ENCODE results near the gene GPR31. TPM values are rescaled to one million over a fixed set of nuclear protein-coding genes. Genes with fewer than 3 reads are reported as not detected.
"Not testable (repeated sequence)": the region's sequence is repeated elsewhere in the genome, so short reads cannot be mapped to it uniquely, and the experiment has no call there.

Gene GPR31, protein sequence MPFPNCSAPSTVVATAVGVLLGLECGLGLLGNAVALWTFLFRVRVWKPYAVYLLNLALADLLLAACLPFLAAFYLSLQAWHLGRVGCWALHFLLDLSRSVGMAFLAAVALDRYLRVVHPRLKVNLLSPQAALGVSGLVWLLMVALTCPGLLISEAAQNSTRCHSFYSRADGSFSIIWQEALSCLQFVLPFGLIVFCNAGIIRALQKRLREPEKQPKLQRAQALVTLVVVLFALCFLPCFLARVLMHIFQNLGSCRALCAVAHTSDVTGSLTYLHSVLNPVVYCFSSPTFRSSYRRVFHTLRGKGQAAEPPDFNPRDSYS
- total RNA-seq (under 1 TPM in 1 of 5 donors, not detected in 4; 0.18 TPM), polyA plus RNA-seq (not detected)
- long read RNA-seq, donor 1 = 0 reads
- long read RNA-seq, donor 2 = 0 reads
- long read RNA-seq, donor 3 = 0 reads
- long read RNA-seq, donor 4 = 0 reads
- long read RNA-seq, donor 5, partial matches to known transcripts = 0 of 1 reads
- long read RNA-seq, donor 5, other reads (novel, unspliced or antisense) = 0 of 1 reads
- long read RNA-seq, donor 6 = 0 reads
- long read RNA-seq, donor 7 = 0 reads
- long read RNA-seq, donor 8 = 0 reads
- long read RNA-seq, donor 9 = 0 reads
- long read RNA-seq, donor 10 = 0 reads

DNA sequence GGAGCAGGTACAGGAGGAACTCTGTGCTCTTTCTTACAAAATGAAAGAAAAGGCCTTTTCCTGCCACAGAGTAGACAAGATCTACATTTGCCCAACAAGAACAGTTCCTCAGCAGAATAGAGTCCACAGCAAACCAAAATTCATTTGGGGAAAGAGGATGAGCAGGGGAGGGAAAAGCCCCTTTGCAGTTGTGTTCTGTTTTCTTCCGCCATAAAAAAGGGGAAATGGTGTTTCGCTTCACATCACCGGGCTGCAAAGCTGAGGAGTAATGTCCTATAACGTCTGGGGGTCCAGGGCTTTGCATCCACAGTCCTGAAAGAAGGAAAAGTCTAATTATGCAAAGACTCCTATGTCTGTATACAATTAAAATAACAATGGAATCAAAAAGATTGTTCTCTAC lies at the start of gene GPR31:
Gene GPR31 (minus strand): TSS at position 118 of the 400 bp plus-strand sequence. CDS start 149 bp downstream, outside the sequence.
- TF ChIP-seq POLR2A (IDR thresholded peaks at IDR 0.05) (no peak), CTCF (IDR thresholded peaks at IDR 0.05) (no peak), POLR2AphosphoS5 (IDR thresholded peaks at IDR 0.05) (no peak)
- Histone ChIP-seq H3K4me3 (no peak within 1 kb of the TSS), H3K4me1 (no peaks in the 10 kb centered on the region), H3K27me3 (no peaks in the 10 kb centered on the region), H3K9me3 (no peaks in the 10 kb centered on the region), H3K36me3 (no peaks in the 10 kb centered on the region), H3K27ac (no peak within 1 kb of the TSS)
- intact Hi-C loops (cut with DNase I; ENCODE audit: low total_unique reads) = no loop called here
- no peak for DNase-seq
- 78 to 90% (median 85%) methylated on average over 4 of the region's 4 CpGs for WGBS, 5 donors

DNA sequence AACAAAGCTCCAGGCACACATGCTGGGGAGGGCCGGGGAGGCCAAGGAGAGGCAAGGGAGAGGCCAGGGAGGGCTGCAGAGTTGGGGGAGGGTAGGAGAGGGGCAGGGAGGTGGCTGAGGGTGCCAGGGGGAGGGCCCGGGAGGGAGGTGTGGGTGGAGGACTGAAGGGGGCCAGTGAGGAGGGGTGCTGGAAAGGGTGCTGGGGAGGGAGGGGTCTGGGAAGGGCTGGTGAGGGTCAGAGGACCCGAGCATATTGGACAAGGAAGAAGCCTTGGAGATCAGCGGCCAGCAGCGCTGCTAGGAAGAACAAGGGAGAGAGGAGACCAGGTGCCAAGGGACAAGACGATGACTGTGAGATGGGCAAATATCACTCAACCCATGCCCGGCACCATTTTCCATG lies 49.7 kb upstream of the GPR31 start:
- TF ChIP-seq POLR2A (IDR thresholded peaks at IDR 0.05) = no peak
- no peak for TF ChIP-seq EP300 (IDR thresholded peaks at IDR 0.05)
- no peak for TF ChIP-seq POLR2AphosphoS5 (IDR thresholded peaks at IDR 0.05)
- TF ChIP-seq CTCF (IDR thresholded peaks at IDR 0.05) = no peak
- 81 to 89% (median 85%) methylated on average over 6 to 7 of the region's 7 CpGs for WGBS, 5 donors
- no peak for DNase-seq
- Histone ChIP-seq H3K9me3 (no peaks in the 10 kb centered on the region), H3K27me3 (peaks cover 0 to 20% (median 0%) of the 10 kb centered on the region in 3 donors), H3K36me3 (no peaks in the 10 kb centered on the region), H3K27ac (no peak overlapping the region), H3K4me1 (peaks cover 0 to 8% (median 4%) of the 10 kb centered on the region in 4 donors), H3K4me3 (no peak overlapping the region)
- intact Hi-C loops (cut with DNase I; ENCODE audit: low total_unique reads) = no loop called here

- H3K4me1 ChIP-seq; H3K36me3 ChIP-seq; H3K27ac ChIP-seq; DNase-seq; H3K9me3 ChIP-seq; intact Hi-C loops (cut with DNase I; ENCODE audit: low total_unique reads); H3K4me3 ChIP-seq: not testable (repeated sequence)
- H3K27me3 ChIP-seq = peaks cover 0 to 21% (median 0%) of the 10 kb centered on the region in 3 donors
- 87 to 94% (median 90%) methylated on average over 9 to 11 of the region's 11 CpGs for WGBS, 5 donors
Measured at GRCh38 chr6:167205316-167205715, 47.5 kb upstream of the GPR31 start.

GRCh38 chr6:167204059-167204348 lies 46.2 kb upstream of the GPR31 start:
- H3K4me3 ChIP-seq; H3K36me3 ChIP-seq; H3K9me3 ChIP-seq; intact Hi-C loops (cut with DNase I; ENCODE audit: low total_unique reads); H3K27ac ChIP-seq; H3K4me1 ChIP-seq: not testable (repeated sequence)
- WGBS, 5 donors = 41 to 58% (median 45%) methylated on average over 7 to 9 of the region's 10 CpGs
- peaks cover 0 to 22% (median 0%) of the 10 kb centered on the region in 3 donors for H3K27me3 ChIP-seq
- DNase-seq = peak in 1 of 2 donors; percentile 80

GRCh38 chr6:167203261-167204058 lies 45.7 kb upstream of the GPR31 start:
- H3K4me1 ChIP-seq; H3K36me3 ChIP-seq; intact Hi-C loops (cut with DNase I; ENCODE audit: low total_unique reads); DNase-seq; H3K4me3 ChIP-seq; H3K9me3 ChIP-seq: not testable (repeated sequence)
- WGBS, 5 donors = 72 to 85% (median 82%) methylated on average over 27 to 29 of the region's 29 CpGs
- Histone ChIP-seq H3K27me3 (peaks cover 0 to 17% (median 0%) of the 10 kb centered on the region in 3 donors), H3K27ac (peak overlapping the region in 3 of 5 donors; percentile 30 to 73 (median 31))

GRCh38 chr6:167202613-167203012 lies 44.8 kb upstream of the GPR31 start:
- H3K27ac ChIP-seq = not testable (repeated sequence)

More at GRCh38 chr6:167202613-167203012, 44.8 kb upstream of the GPR31 start:
- intact Hi-C loops (cut with DNase I; ENCODE audit: low total_unique reads); H3K36me3 ChIP-seq; H3K4me3 ChIP-seq; H3K9me3 ChIP-seq; DNase-seq; H3K4me1 ChIP-seq: not testable (repeated sequence)
- H3K27me3 ChIP-seq = peaks cover 0 to 17% (median 0%) of the 10 kb centered on the region in 3 donors
- WGBS, 5 donors = 37 to 86% (median 72%) methylated on average over 3 to 8 of the region's 8 CpGs
